Prostate gland (tissue), 2 donors: ENCODE results near the gene DDAH1.
A peak's percentile ranks its signal among the peaks of the same experiment; 100 is the strongest.

Experiments used
- POLR2AphosphoS5 ChIP-seq: sonication (generic); formaldehyde crosslinking; IDR thresholded peaks from one replicate; pipeline ENCODE4 v1.6.1; 2017; ENCODE audit warnings: antibody characterized with exemption
- TF ChIP-seq, protein P1 (sequence below), 4 experiments: fragments of 200-600 bp in 2 of 4; fragments of 450-650 bp in 2 of 4; sonication (generic) in 2 of 4; IDR thresholded peaks; 1 replicate in 3 of 4; 2 replicates in 1 of 4; pipeline ENCODE4 v1.5.1; 2016 to 2019; ENCODE audit warnings: antibody characterized with exemption in 4 of 4, mild to moderate bottlenecking in 2 of 4, moderate library complexity in 2 of 4

DNA sequence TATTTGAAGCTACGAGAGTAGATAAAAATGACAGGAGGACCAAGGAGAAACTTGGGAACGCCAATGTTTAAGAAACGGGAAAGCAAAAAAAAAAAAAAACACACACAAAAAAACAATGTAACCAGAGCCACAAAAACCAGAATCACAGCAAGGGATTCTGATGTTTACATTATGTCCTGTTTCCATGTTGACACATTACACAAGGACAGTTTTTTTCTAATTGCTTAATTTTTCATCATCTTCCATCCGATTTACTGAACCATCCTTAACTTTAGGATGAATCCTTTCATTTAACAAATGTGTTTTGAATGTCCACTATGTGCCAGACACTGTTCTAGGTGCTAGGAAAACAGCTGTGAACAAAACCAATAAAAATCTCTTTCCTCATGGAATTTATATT is 187.2 kb downstream of the DDAH1 start:
- TF ChIP-seq, protein P1, sequence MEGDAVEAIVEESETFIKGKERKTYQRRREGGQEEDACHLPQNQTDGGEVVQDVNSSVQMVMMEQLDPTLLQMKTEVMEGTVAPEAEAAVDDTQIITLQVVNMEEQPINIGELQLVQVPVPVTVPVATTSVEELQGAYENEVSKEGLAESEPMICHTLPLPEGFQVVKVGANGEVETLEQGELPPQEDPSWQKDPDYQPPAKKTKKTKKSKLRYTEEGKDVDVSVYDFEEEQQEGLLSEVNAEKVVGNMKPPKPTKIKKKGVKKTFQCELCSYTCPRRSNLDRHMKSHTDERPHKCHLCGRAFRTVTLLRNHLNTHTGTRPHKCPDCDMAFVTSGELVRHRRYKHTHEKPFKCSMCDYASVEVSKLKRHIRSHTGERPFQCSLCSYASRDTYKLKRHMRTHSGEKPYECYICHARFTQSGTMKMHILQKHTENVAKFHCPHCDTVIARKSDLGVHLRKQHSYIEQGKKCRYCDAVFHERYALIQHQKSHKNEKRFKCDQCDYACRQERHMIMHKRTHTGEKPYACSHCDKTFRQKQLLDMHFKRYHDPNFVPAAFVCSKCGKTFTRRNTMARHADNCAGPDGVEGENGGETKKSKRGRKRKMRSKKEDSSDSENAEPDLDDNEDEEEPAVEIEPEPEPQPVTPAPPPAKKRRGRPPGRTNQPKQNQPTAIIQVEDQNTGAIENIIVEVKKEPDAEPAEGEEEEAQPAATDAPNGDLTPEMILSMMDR (IDR thresholded peaks at IDR 0.05), result no peak
- peak; percentile 17 for TF ChIP-seq POLR2AphosphoS5
